HepG2 (cell line): Measurements from ENCODE around the gene CD40. TPM values are rescaled to one million over a fixed set of nuclear protein-coding genes. Genes with fewer than 3 reads are reported as not detected.

Experiments used
- ATAC-seq: fragments of 200-7000 bp; cut with Tn5 transposase; 3 replicates; pipeline ENCODE4 v1.9.1; 2020; ENCODE audit warnings: mild to moderate bottlenecking, moderate library complexity
- BruUV-seq: library from RNA; stranded (reverse); fragments of 400-500 nt; replicated peaks from 2 replicates; lab custom pipeline; 2021; lab: Mats Ljungman, UMichigan
- CTCF ChIA-PET: fragments of 300-600 bp; formaldehyde crosslinking; extraction: SDS; loops from one replicate; lab custom pipeline; 2021; ENCODE audit warnings: low total read pairs, inconsistent platforms, low intra/inter-chr PET ratio; lab: Yijun Ruan, JAX
- POLR2A ChIA-PET: fragments of 350-600 bp; sonication (Branson Sonifier 250); formaldehyde crosslinking; loops from one replicate; lab custom pipeline; 2020; ENCODE audit warnings: antibody characterized with exemption, inconsistent platforms; lab: Yijun Ruan, JAX
- DNase-seq: peaks from one replicate; pipeline ENCODE4 v3.0.0-alpha.2; 2015; ENCODE audit warnings: low spot score
- FAIRE-seq: peaks from 3 replicates; lab custom pipeline; 2011; peaks lifted over from hg19 to GRCh38; lab: Jason Lieb, UNC
- H2AFZ ChIP-seq: one replicate; pipeline ENCODE4 v1.6.1; 2011; ENCODE audit warnings: low read length, inconsistent platforms
- H3K27ac ChIP-seq: fragments of 300-600 bp; 3 replicates; pipeline ENCODE4 v1.8.0; 2011; ENCODE audit warnings: mixed run types, mild to moderate bottlenecking, mixed read lengths, low read length, inconsistent platforms; ENCODE audit not compliant: insufficient read depth; ENCODE audit errors: extremely low read length
- H3K27me3 ChIP-seq, 2 experiments: fragments of 200-600 bp in 1 of 2; 2 replicates in 1 of 2; 3 replicates in 1 of 2; pipeline versions ENCODE4 v1.6.0 to v1.8.0; 2011; ENCODE audit warnings: low read length in 2 of 2, mild to moderate bottlenecking in 2 of 2, moderate library complexity in 2 of 2, inconsistent platforms in 1 of 2; ENCODE audit not compliant: insufficient read depth in 2 of 2, control insufficient read depth in 1 of 2
- H3K36me3 ChIP-seq, 2 experiments: fragments of 200-600 bp in 1 of 2; replicated peaks in 1 of 2; 2 replicates in 1 of 2; 3 replicates in 1 of 2; pipeline versions ENCODE4 v1.5.1 to v1.8.0; 2011; ENCODE audit warnings: low read length in 2 of 2, inconsistent platforms in 1 of 2; ENCODE audit not compliant: insufficient read depth in 2 of 2, control insufficient read depth in 1 of 2
- H3K4me1 ChIP-seq: 2 replicates; pipeline ENCODE4 v1.5.1; 2012; ENCODE audit warnings: low read length, inconsistent platforms; ENCODE audit not compliant: insufficient read depth
- H3K4me2 ChIP-seq: 2 replicates; pipeline ENCODE4 v1.6.0; 2011; ENCODE audit warnings: low read depth, low read length, inconsistent platforms
- H3K4me3 ChIP-seq, 3 experiments: fragments of 200-600 bp in 1 of 3; sonication (generic), shearing (Covaris generic) in 1 of 3; replicated peaks in 1 of 3; 2 replicates each; pipeline ENCODE4 v1.5.1; 2011 to 2016; ENCODE audit warnings: low read length in 3 of 3, inconsistent platforms in 2 of 3, low read depth in 2 of 3, mild to moderate bottlenecking in 2 of 3, control low read depth in 1 of 3, mixed read lengths in 1 of 3; ENCODE audit not compliant: insufficient read depth in 1 of 3
- H3K79me2 ChIP-seq: one replicate; pipeline ENCODE4 v1.6.1; 2011; ENCODE audit warnings: low read length, inconsistent platforms; ENCODE audit not compliant: insufficient read depth
- H3K9ac ChIP-seq: 2 replicates; pipeline ENCODE4 v1.6.0; 2011; ENCODE audit warnings: mild to moderate bottlenecking, low read depth, low read length, inconsistent platforms; ENCODE audit not compliant: insufficient read depth
- H3K9me3 ChIP-seq: 2 replicates; pipeline ENCODE4 v1.5.1; 2012; ENCODE audit warnings: mild to moderate bottlenecking, low read length
- H4K20me1 ChIP-seq: 2 replicates; pipeline ENCODE4 v1.6.0; 2011; ENCODE audit warnings: inconsistent platforms, mild to moderate bottlenecking, low read length, moderate library complexity; ENCODE audit not compliant: insufficient read depth
- POLR2G ChIP-seq: fragments of 200-400 bp; formaldehyde crosslinking; IDR thresholded peaks from 2 replicates; pipeline ENCODE4 v1.6.1; 2018; ENCODE audit warnings: mild to moderate bottlenecking, low read depth, low read length, moderate library complexity
- PRMT3 ChIP-seq: sonication (generic); formaldehyde crosslinking; IDR thresholded peaks from 2 replicates; pipeline ENCODE4 v1.8.1; 2022; ENCODE audit warnings: low read depth, mild to moderate bottlenecking, moderate library complexity, missing genetic modification reagents, borderline replicate concordance
- ZNF333 ChIP-seq: sonication (generic); formaldehyde crosslinking; IDR thresholded peaks from 2 replicates; pipeline ENCODE4 v1.4.0; 2020; ENCODE audit warnings: mild to moderate bottlenecking, missing genetic modification reagents, borderline replicate concordance
- WGBS: methylation state at CpG from one replicate; pipeline ENCODE4 v1.1.6; 2017; ENCODE audit warnings: low lambda C conversion rate; 5-methylcytosine and 5-hydroxymethylcytosine counted together
- in situ Hi-C: cut with HindIII; loops from 2 replicates; pipeline ENCODE4 v1.10.0; 2017; ENCODE audit warnings: low pct_unique_long_range_greater_than_20kb; ENCODE audit not compliant: extremely low pct_ligation_motif_present
- intact Hi-C: fragments of 100-400 bp; cut with micrococcal nuclease; formaldehyde crosslinking; loops from one replicate; pipeline ENCODE4 v1.10.0; 2022; ENCODE audit not compliant: unreplicated experiment
- polyA plus RNA-seq, 8 experiments: library from polyadenylated mRNA; depleted of rRNA in 3 of 8; stranded (reverse) in 7 of 8; unstranded in 1 of 8; fragments of >200 nt; fragmentation: Illumina TruSeq in 4 of 8; extraction: Trizol in 4 of 8; gene quantifications; 2 replicates each; pipeline versions ENCODE4 v1.2.1 to v1.2.3, GENCODE V29; 2011 to 2016; ENCODE audit warnings: low read depth in 4 of 8, missing spikeins in 1 of 8, mixed read lengths in 1 of 8; ENCODE audit not compliant: insufficient read depth in 1 of 8
- total RNA-seq, 5 experiments: library from RNA; depleted of rRNA; stranded (reverse); fragments of >200 nt; fragmentation: Illumina TruSeq; extraction: Trizol; gene quantifications; 2 replicates each; pipeline ENCODE4 v1.2.3, GENCODE V29; 2016; ENCODE audit warnings: low read depth in 1 of 5
- TF ChIP-seq, protein P1 (sequence below): sonication (generic); formaldehyde crosslinking; IDR thresholded peaks from 2 replicates; pipeline ENCODE4 v1.5.1; 2020; ENCODE audit warnings: mild to moderate bottlenecking, moderate library complexity, missing genetic modification reagents
- TF ChIP-seq, protein P2 (sequence below): sonication (generic); formaldehyde crosslinking; IDR thresholded peaks from 2 replicates; pipeline ENCODE4 v1.4.0; 2020; ENCODE audit warnings: missing genetic modification reagents
- TF ChIP-seq, protein P3 (sequence below): sonication (generic); formaldehyde crosslinking; IDR thresholded peaks from 2 replicates; pipeline ENCODE4 v1.5.1; 2020; ENCODE audit warnings: mild to moderate bottlenecking, missing genetic modification reagents, borderline replicate concordance

The CD40 gene
- total and polyA plus RNA-seq, 2 of the 13 experiments (the other 11 are each of a cell fraction or from before 2014, with no cell fraction given) = 4.6 to 13.4 TPM

DNA sequence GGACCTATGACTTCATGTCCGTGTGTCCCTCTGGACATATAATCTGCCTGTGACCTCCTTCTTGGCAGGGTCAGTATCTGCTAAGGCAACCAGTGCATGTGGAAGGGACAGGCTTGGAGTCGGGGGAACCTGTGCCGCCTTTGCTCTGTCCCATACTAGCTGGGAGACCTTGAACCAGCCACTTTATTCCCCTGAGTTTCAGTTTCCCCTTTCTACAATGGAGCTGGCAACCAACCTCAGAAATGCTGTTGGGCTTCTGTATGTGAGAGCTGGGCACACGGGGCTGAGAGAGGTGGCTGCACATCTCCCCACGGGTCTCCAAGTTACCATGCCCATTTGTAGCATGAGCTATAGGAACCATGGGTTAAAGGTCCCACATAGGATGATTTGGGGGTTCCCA lies 53.8 kb downstream of the CD40 start:
- Histone ChIP-seq H3K4me3 (no peak overlapping the region), H3K27ac (no peak overlapping the region), H2AFZ (no peak overlapping the region), H3K4me1 (no peaks in the 10 kb centered on the region), H4K20me1 (no peaks in the 10 kb centered on the region; the same call in 1 of the 2 replicates), H3K79me2 (no peaks in the 10 kb centered on the region), H3K4me2 (no peak overlapping the region), H3K9me3 (no peaks in the 10 kb centered on the region), H3K36me3 (no peaks in the 10 kb centered on the region), H3K9ac (no peak overlapping the region), H3K27me3 (peaks cover 10 to 58% of the 10 kb centered on the region in 2 experiments; a peak in 4 of 5 replicates)
- TF ChIP-seq POLR2G (no peak), PRMT3 (CRISPR knock-in tag) (no peak), ZNF333 (no peak)
- TF ChIP-seq, protein P1, sequence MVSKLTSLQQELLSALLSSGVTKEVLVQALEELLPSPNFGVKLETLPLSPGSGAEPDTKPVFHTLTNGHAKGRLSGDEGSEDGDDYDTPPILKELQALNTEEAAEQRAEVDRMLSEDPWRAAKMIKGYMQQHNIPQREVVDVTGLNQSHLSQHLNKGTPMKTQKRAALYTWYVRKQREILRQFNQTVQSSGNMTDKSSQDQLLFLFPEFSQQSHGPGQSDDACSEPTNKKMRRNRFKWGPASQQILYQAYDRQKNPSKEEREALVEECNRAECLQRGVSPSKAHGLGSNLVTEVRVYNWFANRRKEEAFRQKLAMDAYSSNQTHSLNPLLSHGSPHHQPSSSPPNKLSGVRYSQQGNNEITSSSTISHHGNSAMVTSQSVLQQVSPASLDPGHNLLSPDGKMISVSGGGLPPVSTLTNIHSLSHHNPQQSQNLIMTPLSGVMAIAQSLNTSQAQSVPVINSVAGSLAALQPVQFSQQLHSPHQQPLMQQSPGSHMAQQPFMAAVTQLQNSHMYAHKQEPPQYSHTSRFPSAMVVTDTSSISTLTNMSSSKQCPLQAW (CRISPR knock-in tag) = no peak
- TF ChIP-seq, protein P2, sequence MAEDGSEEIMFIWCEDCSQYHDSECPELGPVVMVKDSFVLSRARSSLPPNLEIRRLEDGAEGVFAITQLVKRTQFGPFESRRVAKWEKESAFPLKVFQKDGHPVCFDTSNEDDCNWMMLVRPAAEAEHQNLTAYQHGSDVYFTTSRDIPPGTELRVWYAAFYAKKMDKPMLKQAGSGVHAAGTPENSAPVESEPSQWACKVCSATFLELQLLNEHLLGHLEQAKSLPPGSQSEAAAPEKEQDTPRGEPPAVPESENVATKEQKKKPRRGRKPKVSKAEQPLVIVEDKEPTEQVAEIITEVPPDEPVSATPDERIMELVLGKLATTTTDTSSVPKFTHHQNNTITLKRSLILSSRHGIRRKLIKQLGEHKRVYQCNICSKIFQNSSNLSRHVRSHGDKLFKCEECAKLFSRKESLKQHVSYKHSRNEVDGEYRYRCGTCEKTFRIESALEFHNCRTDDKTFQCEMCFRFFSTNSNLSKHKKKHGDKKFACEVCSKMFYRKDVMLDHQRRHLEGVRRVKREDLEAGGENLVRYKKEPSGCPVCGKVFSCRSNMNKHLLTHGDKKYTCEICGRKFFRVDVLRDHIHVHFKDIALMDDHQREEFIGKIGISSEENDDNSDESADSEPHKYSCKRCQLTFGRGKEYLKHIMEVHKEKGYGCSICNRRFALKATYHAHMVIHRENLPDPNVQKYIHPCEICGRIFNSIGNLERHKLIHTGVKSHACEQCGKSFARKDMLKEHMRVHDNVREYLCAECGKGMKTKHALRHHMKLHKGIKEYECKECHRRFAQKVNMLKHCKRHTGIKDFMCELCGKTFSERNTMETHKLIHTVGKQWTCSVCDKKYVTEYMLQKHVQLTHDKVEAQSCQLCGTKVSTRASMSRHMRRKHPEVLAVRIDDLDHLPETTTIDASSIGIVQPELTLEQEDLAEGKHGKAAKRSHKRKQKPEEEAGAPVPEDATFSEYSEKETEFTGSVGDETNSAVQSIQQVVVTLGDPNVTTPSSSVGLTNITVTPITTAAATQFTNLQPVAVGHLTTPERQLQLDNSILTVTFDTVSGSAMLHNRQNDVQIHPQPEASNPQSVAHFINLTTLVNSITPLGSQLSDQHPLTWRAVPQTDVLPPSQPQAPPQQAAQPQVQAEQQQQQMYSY (CRISPR knock-in tag) = no peak
- TF ChIP-seq, protein P3, sequence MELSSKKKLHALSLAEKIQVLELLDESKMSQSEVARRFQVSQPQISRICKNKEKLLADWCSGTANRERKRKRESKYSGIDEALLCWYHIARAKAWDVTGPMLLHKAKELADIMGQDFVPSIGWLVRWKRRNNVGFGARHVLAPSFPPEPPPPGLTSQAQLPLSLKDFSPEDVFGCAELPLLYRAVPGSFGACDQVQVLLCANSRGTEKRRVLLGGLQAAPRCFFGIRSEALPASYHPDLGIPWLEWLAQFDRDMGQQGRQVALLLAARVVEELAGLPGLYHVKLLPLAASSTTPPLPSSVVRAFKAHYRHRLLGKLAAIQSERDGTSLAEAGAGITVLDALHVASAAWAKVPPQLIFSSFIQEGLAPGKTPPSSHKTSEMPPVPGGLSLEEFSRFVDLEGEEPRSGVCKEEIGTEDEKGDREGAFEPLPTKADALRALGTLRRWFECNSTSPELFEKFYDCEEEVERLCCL = no peak
- WGBS = 10% methylated on average over 5 of the region's 5 CpGs
- BruUV-seq = no TSS peak
- FAIRE-seq = no peak
- DNase-seq = no peak
- CTCF ChIA-PET = no interaction called here
- POLR2A ChIA-PET = no interaction called here
- no peak for ATAC-seq
- in situ Hi-C loops = loop anchor here (10.0 kb wide), 1 partner anchor 147 kb away; the partner anchor contains the start of gene SLC12A5
- intact Hi-C loops = no loop called here
